ENCODE results near the gene TUSC2. TPM values are rescaled to one million over a fixed set of nuclear protein-coding genes. Genes with fewer than 3 reads are reported as not detected.

Gene TUSC2
- total and polyA plus RNA-seq, 7 donors = 23.2 to 54.7 (median 35.5) TPM

DNA sequence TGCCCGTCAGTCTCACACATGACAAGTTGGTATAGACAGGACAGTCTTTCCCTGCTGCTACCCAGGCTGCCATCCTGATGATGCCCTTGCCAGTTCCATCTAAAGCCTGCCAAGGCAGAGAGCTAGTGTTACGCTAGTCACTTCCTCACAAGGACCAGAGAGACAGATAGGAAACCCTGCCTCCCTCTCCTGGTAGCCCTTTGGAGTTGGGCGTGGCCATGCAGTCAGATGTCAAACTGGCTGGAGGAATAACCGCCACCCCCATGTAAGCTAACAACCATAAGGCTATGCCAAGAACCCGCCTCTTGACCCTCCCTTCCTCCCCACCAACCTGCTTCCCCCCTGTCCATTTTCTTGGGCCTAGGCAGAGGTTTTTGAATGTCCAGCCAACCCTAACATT is 28.5 kb upstream of the TUSC2 start:
- H3K27ac ChIP-seq = peak overlapping the region in 3 of 4 donors; percentile 11 to 90 (median 82)
- intact Hi-C loops (cut with DNase I) = loop anchor here (10.0 kb wide), 1 partner anchor 1038 kb away; the partner anchor contains the start of gene RBM15B
- no peak for DNase-seq
- H3K9me3 ChIP-seq = no peaks in the 10 kb centered on the region
- WGBS, 2 donors = 16 to 67% methylated on average over 5 of the region's 5 CpGs
- TF ChIP-seq POLR2AphosphoS5 (IDR thresholded peaks at IDR 0.05) (no peak), EP300 (IDR thresholded peaks at IDR 0.05) (no peak), POLR2A (IDR thresholded peaks at IDR 0.05) (no peak)
- TF ChIP-seq, protein P1, sequence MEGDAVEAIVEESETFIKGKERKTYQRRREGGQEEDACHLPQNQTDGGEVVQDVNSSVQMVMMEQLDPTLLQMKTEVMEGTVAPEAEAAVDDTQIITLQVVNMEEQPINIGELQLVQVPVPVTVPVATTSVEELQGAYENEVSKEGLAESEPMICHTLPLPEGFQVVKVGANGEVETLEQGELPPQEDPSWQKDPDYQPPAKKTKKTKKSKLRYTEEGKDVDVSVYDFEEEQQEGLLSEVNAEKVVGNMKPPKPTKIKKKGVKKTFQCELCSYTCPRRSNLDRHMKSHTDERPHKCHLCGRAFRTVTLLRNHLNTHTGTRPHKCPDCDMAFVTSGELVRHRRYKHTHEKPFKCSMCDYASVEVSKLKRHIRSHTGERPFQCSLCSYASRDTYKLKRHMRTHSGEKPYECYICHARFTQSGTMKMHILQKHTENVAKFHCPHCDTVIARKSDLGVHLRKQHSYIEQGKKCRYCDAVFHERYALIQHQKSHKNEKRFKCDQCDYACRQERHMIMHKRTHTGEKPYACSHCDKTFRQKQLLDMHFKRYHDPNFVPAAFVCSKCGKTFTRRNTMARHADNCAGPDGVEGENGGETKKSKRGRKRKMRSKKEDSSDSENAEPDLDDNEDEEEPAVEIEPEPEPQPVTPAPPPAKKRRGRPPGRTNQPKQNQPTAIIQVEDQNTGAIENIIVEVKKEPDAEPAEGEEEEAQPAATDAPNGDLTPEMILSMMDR (IDR thresholded peaks at IDR 0.05) = no peak
- peak overlapping the region in 3 of 4 donors; percentile 72 to 84 (median 84) for H3K4me3 ChIP-seq
- H3K36me3 ChIP-seq = peaks cover 14 to 50% (median 24%) of the 10 kb centered on the region in 4 donors
- H3K4me1 ChIP-seq = peaks cover 0 to 54% (median 37%) of the 10 kb centered on the region in 4 donors
- no peaks in the 10 kb centered on the region for H3K27me3 ChIP-seq

DNA sequence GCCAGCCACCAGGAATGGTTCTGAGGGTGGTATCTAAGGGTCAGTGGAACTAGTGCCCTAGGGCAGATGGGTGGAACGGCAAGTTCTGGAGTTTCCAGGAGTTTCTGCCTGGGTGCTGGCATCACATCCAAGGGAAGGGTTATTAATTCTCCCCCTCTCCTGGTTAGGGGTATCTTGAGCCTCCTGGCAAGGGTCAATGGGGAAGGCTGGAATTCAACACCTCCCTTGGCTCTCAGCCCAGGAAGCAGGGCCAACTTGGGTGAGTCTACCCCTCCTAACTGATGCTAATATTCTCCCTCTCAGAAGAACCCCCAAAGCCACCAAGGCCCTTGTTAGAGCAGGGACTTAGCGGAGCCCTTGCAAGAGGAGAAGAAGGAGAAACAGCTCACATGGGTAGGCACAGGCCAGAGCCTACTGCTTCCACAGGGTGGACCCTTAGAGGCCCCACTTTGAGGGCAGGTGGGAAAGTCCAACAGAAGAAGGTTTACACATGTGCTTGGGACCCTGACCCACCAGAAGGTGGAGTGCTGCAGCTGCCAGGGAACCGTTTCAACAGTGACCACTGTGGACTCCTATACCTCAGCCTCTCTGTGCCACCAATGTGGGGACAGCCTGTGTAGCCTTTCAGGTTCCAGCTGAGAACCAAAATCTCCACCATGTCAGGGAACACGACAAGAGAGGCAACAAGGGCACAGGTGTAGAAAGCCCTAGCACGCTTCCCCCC is 28.0 kb upstream of the TUSC2 start:
- Histone ChIP-seq H3K4me3 (peak overlapping the region in 3 of 4 donors; percentile 72 to 84 (median 84)), H3K27ac (peak overlapping the region in 3 of 4 donors; percentile 11 to 90 (median 82)), H3K9me3 (no peaks in the 10 kb centered on the region), H3K4me1 (peaks cover 0 to 60% (median 42%) of the 10 kb centered on the region in 4 donors), H3K36me3 (peaks cover 14 to 50% (median 24%) of the 10 kb centered on the region in 4 donors), H3K27me3 (no peaks in the 10 kb centered on the region)
- no peak for DNase-seq
- TF ChIP-seq EP300 (IDR thresholded peaks at IDR 0.05) = no peak
- intact Hi-C loops (cut with DNase I) = loop anchor here (10.0 kb wide), 1 partner anchor 1039 kb away; the partner anchor contains the start of gene RBM15B
- WGBS, 2 donors = 56 to 75% methylated on average over 5 of the region's 5 CpGs

DNA sequence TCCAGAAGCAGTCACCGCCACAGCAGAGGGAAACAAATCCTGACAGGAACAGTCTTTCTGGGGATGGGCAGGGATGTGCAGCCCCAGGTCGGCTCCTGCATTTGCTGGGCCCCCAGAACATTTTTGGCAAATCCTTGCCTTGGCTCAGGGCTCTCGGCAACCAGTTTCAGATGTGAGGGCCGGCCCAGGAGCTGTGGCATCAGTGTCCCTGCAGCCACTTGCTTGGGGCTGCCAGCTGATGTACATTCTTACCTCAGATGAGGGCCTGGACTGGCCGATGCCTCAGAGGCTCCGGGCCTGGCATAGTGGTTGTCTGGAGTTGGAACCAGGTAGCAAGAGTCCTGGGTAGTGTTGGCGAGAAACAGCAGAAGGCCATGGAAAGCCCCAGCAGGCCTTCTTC is 26.8 kb upstream of the TUSC2 start:
- Histone ChIP-seq H3K27ac (no peak overlapping the region), H3K27me3 (no peaks in the 10 kb centered on the region), H3K9me3 (no peaks in the 10 kb centered on the region), H3K36me3 (peaks cover 14 to 50% (median 24%) of the 10 kb centered on the region in 4 donors), H3K4me3 (no peak overlapping the region), H3K4me1 (peaks cover 0 to 64% (median 47%) of the 10 kb centered on the region in 4 donors)
- 91 to 93% methylated on average over 7 of the region's 7 CpGs for WGBS, 2 donors
- DNase-seq = no peak
- TF ChIP-seq POLR2A (IDR thresholded peaks at IDR 0.05) (no peak), POLR2AphosphoS5 (IDR thresholded peaks at IDR 0.05) (no peak), EP300 (IDR thresholded peaks at IDR 0.05) (no peak)
- TF ChIP-seq, protein P1 (IDR thresholded peaks at IDR 0.05) = no peak
- intact Hi-C loops (cut with DNase I) = loop anchor here (10.0 kb wide), 1 partner anchor 1040 kb away; the partner anchor contains the start of gene RBM15B

DNA sequence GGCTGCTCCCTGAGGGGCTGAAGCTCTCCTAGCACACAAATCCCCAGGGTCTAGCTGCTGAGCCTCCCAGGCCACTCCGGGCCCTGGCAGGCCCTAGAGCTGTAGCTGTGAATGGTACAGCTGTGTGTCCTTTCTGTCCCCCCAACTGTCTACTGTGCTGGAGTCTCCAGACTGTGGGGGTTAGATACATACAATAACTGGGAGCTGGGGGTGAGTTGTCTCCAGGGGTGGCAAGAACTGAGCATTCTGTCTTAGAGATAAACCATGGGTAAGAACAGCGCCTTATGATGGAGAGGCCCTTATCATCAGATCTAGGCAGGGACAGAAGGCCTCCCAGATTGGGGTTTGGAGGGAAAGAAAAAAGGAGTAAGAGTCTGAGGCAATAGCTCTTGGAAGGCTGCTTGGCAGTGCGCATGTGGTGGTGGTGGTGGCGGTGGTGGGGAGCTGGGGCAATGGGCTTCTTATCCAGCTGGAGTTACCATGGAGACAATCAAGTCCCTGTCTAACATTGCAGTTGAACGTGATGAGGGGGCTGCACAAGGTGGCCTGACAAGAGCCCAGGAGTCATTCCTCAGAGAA is 26.3 kb upstream of the TUSC2 start:
- TF ChIP-seq POLR2A (IDR thresholded peaks at IDR 0.05) (no peak), EP300 (IDR thresholded peaks at IDR 0.05) (no peak), POLR2AphosphoS5 (IDR thresholded peaks at IDR 0.05) (no peak)
- TF ChIP-seq, protein P1 (IDR thresholded peaks at IDR 0.05) = no peak
- WGBS, 2 donors = 87 to 89% methylated on average over 5 of the region's 5 CpGs
- intact Hi-C loops (cut with DNase I) = loop anchor here (10.0 kb wide), 1 partner anchor 1041 kb away; the partner anchor contains the start of gene RBM15B
- peaks cover 14 to 50% (median 24%) of the 10 kb centered on the region in 4 donors for H3K36me3 ChIP-seq
- no peak for DNase-seq
- no peaks in the 10 kb centered on the region for H3K27me3 ChIP-seq
- no peaks in the 10 kb centered on the region for H3K9me3 ChIP-seq
- H3K4me3 ChIP-seq = no peak overlapping the region
- H3K27ac ChIP-seq = no peak overlapping the region
- peaks cover 0 to 67% (median 52%) of the 10 kb centered on the region in 4 donors for H3K4me1 ChIP-seq
